CD4-positive, alpha-beta T cell treated with Interleukin-4 for 1 hour (primary cell): Measurements from ENCODE around the gene MAGEA9B.
"Not testable (repeated sequence)": the region's sequence is repeated elsewhere in the genome, so short reads cannot be mapped to it uniquely, and the experiment has no call there.

Experiments used
- DNase-seq, 2 donors: peaks; one replicate each; pipeline ENCODE4 v3.0.0-alpha.2; 2020 to 2022

MAGEA9B gene

GRCh38 chrX:149533999-149534398, 53.3 kb downstream of the MAGEA9B start:
- DNase-seq, result not testable (repeated sequence)

- not testable (repeated sequence) for DNase-seq
Observed at GRCh38 chrX:149532868-149533267, 54.4 kb downstream of the MAGEA9B start.
